HG03095 (cell line): ENCODE results near the gene PARVG.
"Not testable (repeated sequence)": the region's sequence is repeated elsewhere in the genome, so short reads cannot be mapped to it uniquely, and the experiment has no call there.

Experiments used
- ATAC-seq: cut with Tn5 transposase; IDR thresholded peaks from one replicate; pipeline ENCODE4 v1.9.1; 2021; ENCODE audit warnings: moderate library complexity; ENCODE audit not compliant: unreplicated experiment

Gene PARVG

DNA sequence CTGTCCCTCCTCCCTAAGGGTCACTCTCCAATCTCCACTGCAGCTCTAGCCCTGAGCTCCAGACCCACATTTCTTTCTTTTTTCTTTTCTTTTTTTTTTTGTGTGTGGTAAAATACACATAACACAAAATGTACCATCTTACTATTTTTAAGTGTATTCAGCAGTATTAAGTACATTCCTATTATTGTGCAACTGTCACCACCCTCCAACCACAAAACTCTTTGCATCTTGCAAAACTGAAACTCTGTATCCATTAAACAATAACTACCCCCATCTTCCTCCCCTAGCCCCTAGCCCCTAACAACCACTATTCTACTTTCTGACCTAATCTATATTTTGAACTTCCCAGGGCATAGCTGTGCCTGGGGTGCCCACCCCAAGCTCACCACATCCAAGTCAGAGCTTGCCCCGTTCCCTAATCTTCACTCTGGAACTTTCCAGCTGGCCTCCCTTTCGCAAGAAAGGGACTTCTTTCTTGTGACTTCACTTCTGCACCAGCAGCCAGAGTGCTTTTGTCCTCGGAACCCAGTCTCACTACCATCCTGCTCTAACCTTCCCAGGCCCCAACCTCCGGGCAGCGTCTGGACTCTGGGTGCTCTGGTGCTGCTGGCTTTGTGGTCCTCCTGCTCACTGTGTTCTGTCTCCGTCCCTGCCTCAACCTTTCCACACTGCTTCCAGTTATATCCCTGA is 30.7 kb downstream of the PARVG start:
- no peak for ATAC-seq

GRCh38 chr22:44211946-44212930 is 31.5 kb downstream of the PARVG start:
- ATAC-seq: no peak

- no peak for ATAC-seq
These were observed 32.2 kb downstream of the PARVG start for GRCh38 chr22:44212936-44213335.

DNA sequence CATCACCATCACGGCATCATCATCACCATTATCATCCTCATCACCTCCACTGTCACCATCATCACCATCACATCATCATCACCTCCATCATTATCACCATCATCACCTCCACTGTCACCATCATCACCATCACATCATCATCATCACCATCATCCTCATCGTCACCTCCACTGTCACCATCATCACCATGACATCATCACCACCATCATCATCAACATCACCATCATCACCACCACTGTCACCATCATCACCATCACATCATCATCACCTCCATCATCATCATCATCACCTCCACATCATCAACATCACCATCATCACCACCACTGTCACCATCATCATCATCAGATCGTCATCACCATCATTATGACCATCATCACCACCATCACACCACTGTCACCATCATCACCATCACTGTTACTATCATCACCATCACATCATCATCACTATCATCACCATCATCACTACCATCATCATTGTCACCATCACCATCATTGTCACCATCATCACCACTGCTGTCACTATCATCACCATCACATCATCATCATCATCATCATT is 32.8 kb downstream of the PARVG start:
- ATAC-seq: no peak

DNA sequence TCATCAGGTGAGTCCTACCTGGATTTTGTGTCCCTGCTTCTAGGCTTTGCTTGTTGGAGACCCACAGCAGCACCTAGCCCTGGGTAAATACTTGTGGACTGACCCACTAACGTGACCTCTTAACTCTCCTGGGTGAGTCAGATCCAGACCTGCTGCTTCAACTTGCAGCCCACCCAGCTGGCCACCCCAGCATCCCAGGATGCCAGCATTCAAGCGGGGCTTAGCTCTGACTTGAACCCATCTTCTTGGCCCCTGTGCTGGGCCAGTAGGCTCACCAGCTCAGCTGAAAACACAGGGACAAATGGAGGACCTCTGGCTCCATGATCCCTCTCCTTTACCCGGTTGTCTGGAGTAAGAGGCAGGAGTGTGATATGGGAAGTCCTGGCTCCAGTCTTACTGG is 33.5 kb downstream of the PARVG start:
- ATAC-seq: no peak

GRCh38 chr22:44214764-44215163 is 34.0 kb downstream of the PARVG start:
- ATAC-seq: no peak

DNA sequence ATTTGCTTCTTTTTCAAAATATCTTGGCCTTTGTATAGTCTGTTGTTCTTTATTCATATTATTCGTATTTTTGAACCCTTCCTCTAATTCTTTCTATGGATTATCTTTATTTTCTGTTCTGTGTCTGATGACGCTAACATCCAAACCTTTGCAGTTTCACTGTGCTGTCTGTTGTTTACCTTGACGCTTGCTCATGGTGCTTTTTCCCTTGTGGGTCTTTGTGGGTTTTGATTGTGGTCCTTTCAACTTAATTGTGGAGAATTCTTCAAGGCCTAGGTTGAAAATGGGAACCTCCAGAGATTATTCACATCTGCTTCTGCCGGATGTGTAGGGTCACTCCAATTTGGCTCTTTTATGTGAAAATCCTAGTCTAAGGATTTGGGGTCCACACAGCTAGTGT is 34.6 kb downstream of the PARVG start:
- no peak for ATAC-seq

GRCh38 chr22:44217346-44217745 is 36.6 kb downstream of the PARVG start:
- ATAC-seq: no peak

- no peak for ATAC-seq
These were observed 37.3 kb downstream of the PARVG start for GRCh38 chr22:44218071-44218470.

GRCh38 chr22:44219101-44219870 is 38.6 kb downstream of the PARVG start:
- no peak for ATAC-seq

DNA sequence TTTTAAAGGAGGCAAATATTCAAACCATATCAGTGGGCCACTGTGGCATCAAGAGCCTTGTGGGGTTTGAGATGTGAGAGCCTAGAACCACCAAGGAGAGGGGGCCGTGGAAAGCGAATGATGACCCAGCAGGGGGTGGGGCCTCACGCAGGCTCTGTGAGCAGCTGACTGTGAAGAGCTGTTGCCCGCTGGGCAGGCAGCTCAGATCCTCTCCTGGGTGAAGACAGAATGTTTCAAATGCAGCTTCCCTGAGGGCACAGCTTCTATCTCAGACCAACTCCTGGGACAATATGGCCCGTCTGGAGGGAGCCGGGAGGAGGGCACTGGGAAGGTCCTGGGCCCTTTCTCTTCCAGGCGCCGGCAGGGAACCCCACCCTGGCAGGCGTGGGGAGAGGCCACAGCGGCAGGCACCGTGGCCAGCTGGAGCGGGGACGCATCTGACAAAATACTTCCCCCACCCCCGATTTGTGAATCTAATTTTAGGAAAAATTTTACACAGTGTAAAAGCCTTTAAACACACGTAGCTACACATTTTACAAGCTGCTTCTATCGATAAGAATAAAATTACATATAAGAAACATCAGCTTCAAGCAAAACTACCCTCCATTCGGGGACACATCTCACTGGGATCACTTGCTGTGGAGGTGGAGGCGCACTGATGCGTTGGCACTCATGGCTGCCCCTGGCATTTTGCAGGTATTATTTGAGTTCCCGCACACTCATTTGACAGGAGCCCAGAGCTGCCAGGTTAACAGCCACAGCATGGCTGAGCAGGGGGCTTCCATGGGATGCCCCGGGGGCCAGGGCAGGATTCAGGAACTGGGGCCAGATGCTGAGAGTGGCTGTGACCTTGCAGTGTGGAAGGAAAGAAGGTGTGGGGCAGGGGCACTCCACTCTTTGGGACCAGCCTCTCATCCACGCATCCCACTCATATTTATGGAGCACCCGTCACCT is 40.3 kb downstream of the PARVG start:
- no peak for ATAC-seq

- no peak for ATAC-seq
These were observed 41.2 kb downstream of the PARVG start for GRCh38 chr22:44221710-44222475.

GRCh38 chr22:44224166-44224565 is 43.4 kb downstream of the PARVG start:
- no peak for ATAC-seq

DNA sequence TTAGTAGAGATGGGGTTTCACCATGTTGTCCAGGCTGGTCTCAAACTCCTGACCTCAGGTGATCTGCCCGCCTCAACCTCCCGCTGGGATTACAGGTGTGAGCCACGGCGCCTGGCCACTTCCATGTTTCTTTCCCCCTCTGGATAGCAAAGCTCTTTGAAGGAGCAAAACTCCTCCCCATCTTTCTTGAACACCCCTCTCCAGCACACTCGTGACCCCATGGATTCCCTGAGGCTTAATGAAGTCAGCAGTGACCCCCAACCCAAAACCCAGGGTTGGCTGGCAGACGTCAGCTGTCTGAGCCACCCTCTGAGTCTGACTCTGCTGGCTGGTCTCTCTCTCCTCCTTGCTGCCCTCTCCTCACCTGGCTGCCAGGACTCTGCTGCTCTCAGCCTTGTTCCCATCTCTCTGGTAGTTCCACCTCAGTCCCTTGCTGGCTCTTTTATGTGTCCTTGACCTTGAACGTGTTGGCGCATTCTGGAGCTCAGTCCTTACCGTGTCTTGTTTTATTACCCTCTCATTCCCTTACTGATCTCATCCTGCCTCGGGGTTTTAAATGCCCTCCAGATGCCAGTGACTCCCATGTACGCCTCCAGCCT is 44.5 kb downstream of the PARVG start:
- ATAC-seq: no peak

DNA sequence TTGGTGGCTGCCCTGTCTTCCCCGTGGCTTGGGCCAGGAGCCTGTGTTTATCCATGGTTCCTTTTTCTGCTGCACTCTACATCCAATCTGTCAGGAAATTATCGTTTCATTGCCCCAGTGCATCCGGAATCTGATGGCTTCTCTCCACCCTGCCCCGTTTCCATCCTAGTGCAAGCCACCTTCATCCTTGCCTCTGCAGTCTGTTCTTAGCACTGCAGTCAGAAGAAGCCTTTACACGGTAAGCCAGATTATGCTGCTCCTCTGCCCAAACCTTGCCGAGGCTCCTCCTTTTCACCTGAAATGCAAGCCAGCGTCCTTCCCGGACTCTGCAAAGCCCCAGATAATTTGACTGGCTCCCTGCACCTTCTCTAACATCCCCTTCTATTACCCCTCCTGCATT is 45.1 kb downstream of the PARVG start:
- no peak for ATAC-seq

- ATAC-seq: no peak
These were observed 48.6 kb downstream of the PARVG start for GRCh38 chr22:44229331-44229730.

DNA sequence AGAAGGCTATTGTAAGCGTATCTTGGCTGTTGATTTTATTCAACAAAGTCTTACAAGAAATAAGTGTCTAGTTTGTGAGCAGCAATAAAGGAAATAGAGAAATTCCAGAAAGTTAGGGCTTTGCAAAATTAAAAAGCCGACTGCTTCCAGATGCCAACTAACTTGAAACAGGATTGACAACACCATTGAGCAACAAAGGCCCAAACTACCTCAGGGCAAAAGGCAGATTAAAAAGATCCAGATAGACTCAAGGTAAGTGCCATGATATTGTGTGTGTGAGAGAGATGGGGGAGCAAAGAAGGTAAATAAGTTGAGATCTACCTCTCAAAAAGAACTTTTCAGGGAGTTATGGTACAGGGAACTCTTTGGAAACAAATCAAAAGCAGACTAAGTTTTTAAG is 49.1 kb downstream of the PARVG start:
- ATAC-seq: no peak

DNA sequence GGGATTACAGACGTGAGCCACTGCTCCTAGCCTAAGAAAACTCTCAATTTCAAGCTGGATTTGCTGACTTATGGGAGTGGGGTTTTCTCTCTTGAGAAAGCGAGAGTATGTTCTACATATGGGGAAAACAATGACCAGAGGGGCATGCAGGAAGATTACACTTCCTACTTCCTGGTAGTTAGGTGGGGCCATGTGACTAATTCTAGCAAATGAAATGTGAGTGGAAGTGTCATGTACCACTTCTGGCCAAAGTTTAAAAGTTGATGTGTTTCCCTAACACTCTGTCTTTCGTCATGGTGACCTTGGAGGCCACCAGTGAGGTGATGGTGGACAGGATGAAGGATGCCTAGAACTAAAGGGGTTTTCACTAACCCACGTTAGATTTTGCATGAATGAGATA is 50.5 kb downstream of the PARVG start:
- ATAC-seq: no peak

GRCh38 chr22:44234372-44234771 is 53.6 kb downstream of the PARVG start:
- ATAC-seq: not testable (repeated sequence)
